NCI-H146 (cell line): ENCODE measurements around the gene DKC1.

Source experiments
- DNase-seq: peaks from one replicate; lab custom pipeline; 2025; lab: John Stamatoyannopoulos, UW

The DKC1 gene

DNA sequence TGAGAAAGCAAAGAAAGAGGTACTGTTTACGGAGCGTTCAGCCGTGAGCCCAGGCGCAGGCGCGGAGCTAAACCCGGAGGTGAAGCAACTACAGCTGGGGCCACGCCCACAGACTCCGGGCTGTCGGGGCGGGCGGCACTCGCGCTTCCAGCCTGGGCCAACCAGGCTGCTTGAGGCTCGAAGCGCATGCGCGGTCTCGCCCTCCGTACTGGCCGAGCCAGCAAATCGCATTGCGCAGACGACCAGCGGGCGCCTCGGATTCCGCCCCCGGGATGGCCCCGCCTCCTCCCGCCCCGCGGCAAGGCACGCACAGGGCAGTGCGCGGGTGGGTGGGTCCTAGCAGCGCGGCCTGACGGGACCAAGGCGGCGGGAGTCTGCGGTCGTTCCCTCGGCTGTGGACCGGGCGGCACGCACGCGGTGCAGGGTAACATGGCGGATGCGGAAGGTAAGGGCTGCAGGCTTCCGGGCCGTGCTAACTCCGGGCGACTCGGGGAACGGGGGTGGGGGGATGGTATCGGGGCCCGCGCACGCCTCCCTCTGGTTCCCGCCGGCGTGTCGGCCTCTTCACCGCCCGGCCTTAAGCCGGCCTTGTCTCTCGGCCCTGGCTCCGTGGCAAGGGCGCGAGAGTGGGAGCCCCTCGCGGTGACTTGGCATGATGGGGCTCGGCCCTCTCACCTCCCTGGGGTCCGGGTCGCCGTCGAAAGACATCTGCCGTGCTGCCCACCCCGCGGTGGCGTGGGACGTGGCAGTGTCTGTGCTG lies at the start of gene DKC1:
Gene DKC1 (plus strand): TSS at position 328 of the 760 bp plus-strand sequence. CDS start 102 bp downstream, at position 430.
- peak; percentile 96 for DNase-seq

DNA sequence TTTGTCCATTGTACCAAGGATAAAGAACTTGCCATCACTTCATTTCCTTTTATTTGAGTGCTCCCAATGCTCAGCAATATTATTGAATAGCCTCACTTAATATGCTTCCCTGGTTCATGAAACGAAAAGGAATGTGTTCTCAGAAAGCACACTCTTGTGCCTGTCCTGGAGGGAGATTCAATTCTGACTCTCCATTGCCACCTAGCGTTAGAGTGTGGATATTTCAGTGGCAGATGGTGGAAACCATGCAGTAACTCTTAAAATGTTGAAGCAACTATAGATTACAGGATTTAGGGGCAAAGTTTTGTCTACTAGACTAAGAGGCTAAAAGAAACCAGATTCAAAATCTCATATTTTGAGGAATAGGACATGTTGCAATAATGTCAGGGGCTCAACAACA lies 47.7 kb upstream of the DKC1 start:
- peak; percentile 17 for DNase-seq

DNA sequence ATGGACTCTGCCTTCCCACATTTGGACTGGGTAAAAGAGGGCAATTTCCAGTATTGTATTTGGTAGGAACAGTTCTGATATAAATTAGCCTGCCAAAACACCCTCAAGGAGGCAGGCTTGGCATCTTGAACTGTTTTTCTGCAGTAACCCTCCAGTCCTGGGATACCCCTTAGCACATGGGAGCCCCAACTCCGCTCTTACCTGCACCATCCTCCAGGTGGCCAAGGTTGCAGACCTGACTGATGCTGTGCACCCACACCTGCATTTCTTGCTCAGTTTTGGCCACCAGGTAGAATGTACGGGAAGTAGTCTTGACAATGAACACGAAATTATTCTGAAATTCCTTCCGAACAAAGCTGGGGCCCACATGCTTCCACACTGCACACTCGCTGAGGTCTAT lies 46.8 kb upstream of the DKC1 start:
- no peak for DNase-seq

DNA sequence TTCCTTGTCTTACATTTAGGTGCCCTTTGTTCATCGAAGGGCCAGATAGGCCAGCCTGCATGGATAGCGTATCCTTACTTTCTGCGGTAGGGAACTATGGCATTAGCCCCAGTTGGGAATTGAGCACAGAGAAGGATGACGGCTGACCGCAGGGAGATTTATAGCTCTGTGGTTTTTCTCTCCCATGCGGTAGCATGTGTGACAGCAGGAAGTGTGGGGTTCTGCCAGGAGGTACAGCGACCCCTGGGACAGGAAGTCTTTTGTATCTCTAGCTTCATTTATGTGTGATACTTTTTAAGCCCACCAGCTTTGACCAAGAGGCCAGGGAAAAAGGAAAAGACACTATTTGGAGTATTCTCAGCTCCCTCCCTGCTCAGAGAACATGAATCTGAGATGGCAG lies 44.8 kb upstream of the DKC1 start:
- peak; percentile 1 for DNase-seq

DNA sequence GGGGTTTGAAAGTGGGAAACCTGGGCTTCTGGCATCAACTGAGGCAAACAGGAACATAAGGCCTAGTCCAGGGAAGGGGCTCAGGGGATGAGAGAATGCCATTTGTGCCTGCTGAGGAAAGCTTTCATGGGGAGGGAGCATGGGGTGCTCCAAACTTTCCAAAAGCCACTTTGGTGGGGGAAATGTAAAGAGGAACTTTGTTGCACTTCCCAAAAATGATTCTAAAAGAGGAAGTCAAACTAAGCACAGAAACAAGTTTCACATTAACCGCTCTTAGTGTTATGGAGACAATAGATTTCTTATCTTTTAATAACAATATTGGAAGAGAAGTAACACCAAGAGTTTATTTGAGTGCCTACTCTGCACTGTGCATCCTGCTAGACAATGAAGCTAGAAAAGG lies 44.0 kb upstream of the DKC1 start:
- DNase-seq, result no peak

DNA sequence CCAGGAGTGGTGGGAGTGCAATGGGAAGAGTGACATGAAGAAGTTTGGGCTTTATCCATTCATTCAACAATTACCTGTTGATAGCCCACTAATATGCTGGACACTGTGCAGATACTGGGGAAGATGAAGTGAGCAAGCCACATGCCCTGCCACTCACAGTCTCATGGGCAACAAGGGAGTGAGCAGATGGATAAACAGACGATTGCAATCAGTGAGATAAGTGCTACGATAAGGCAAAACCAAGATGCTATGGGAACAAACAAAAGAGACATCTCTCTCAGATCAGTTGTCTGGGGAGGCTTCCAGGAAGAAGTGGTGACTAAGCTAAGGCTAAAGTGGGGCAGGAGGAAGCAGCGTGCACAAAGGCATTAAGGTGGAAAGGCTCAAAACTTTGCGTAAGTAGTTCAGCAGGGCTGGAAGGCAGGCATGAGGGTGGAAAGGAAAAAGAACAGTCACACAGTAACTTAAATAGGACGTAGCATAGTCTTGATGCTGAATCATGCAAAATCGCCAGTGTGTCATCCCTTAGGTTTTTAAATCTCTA lies 43.5 kb upstream of the DKC1 start:
- no peak for DNase-seq

DNA sequence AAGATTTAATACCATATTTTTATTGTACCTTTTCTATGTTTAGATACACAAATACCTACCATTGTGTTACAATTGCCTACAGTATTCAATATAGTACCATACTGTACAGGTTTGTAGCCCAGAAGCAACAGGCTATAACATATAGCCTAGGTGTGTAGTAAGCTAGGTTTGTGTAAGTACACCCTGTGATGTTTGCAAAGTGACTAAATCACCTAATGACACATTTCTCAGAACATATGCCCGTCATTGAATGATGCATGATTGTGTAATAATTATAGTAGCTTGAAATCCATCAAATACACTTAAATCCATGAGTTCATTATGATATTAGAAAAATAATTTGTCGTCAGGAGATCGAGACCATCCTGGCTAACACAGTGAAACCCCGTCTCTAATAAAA lies 42.6 kb upstream of the DKC1 start:
- DNase-seq, result no peak

DNA sequence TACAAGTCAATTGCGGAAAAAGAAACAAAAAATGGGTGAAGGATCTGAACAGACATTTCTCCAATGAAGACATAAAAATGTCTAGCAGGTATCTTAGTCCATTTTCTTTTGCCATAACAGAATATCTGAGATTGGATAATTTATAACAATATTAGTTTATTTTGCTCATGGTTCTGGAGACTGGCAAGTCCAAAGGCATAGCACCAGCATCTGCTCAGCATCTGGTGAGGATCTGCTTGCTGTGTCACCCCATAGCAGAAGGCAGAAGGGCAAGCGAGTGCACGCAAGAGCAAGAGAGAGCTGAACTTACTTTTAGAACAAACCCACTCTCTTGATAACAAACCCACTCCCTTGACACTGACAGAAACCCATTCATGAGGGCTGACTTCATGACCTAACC lies 41.5 kb upstream of the DKC1 start:
- DNase-seq, result no peak

DNA sequence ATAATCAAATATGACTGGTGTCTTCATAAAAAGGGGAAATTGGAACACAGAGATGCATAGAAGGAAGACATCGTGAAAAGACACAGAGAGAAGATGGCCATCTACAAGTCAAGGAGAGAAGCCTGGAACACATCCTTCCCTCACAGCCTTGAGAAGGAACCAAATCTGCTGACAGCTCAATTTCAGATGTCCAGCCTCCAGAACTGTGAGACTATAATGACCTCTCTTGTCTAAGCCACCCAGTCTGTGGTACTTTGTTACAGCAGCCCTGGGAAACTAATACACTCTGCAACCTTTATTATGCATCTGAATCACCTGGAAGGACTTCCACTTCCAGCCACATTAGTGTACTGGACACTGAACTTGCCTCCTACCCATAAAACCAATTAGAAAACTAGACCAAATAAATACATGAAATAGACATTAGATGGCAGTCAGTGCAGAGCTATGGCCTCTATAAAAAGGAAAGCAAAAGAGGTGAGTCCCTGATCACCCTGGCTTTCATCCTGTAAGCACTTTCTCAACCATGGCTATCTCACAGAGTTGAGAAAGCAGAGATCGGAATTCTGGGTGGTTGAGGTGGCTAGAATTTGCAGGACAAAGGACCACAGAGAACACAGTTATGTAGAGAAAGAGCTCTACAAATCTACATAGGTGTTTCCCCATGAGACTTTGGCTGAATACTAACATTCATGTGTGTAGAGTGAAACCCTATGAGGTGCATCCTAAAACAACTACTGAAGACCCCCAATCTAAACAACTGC lies 37.5 kb upstream of the DKC1 start:
- DNase-seq, result no peak

DNA sequence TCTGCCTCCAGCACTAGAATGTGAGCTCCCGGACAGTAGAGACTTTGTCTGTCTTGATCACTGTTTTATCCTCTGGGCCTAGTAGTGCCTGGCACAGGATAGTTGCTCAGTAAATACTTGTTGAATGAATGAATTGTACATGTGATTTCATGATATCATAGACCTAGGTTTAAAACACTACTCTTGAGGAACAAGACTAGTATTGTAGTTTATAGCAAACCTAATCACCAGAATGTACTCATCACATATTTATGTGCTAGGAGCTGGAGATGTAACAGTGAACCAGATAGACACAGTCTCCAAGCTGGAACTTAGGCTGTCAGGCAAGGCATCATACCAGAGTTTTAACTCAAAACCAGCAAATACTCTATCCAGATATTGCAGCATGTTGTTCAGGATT lies 35.2 kb upstream of the DKC1 start:
- DNase-seq, result no peak

DNA sequence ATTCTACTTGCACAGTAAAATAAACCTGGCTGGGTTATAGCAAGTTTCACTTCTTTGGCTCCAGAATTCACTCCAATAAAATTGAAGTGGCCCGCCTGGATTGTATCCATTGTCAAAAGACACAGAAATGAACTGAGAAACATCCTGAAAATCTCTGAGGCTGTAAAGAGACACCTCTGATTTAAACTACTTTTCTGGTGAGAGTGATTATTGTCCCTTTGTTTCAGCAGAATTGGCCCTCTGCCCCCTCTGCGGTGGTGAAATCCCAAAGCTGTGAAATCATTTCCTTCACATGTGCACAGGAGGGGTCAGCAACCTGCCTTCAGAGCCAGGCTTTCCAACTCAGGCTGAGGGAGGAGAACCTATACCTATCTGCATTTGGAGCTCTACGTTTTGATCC lies 34.8 kb upstream of the DKC1 start:
- no peak for DNase-seq

DNA sequence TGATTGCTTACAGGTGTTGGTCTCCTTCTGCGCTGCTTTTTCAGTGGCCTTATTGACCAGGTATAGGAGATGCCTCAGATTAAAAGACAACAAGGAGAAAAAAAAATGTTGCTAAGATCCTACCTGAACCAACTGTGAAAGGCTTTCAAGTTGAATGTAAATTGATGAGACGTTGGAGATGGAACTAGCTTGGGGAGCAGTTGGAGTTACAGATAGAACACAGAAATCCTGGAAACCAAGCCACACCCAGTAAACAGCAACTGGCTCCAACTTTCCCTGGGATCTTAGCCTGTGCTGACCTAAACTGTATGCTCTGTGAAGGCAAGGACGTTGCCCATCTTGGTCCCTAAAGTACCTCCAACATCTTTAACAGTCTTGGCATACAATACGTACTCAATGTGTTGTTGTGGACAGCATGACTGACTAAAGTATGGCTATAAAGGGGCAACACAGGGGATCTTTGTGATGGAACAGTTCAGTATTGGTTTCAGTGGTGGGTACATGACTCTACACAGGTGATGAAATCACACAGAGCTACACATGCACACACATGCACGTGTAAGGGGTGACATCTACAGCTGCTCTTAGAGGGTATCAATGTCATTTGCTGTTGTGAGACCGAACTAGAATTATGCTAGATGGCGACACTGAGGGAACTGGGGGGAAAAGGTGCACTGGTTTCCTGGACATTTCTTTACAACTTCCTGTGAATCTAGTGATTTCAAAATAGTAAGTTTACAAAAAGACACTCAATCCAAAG lies 34.1 kb upstream of the DKC1 start:
- DNase-seq, result no peak

DNA sequence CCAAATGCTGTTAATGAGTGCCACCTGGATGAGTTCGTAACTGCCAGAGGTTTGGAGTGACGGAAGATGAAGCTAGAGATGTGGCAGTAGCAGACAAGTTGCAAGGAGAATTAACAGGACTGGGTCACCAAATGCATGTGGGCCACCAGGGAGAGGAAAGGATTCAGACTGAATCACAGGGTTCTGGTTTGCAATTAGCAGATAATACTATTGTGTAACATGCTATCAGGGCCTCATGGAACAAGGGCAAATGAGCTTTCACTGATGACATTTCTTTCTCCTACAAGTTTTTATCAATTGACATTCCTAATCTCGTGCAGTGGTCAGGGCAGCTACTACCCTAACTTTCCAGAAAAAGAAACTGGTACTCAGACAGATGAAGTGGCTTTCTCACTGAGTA lies 33.2 kb upstream of the DKC1 start:
- DNase-seq, result no peak

DNA sequence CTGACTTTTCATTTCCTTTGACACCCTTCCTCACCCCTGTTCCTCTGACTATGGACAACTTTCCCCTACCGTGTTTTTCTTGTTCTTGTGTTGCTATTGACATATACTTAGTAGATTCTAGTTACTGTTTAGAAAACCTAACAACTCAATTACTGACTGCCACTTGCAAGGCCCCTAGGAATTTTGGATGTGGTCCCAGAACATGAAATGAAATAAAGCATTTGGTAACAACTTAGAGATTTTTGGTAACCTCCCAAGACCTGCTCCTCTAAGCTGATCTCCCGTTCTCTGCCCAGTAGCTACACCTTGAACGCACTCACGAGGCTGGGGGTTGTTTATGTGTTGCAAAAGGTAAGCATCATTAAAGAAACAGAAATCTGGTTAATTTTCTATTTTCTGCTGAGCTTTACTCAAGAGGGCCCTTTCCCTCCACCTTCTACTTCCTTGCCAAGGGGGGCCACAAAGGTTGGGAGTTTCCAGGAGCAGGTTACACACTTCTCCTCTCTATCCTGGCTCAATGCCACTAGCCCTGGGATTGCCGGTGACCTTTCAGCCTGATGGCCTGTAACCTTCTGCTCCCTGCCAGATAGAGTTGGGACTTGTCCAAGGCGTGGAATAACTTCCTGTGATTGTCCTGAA lies 32.3 kb upstream of the DKC1 start:
- DNase-seq, result no peak

DNA sequence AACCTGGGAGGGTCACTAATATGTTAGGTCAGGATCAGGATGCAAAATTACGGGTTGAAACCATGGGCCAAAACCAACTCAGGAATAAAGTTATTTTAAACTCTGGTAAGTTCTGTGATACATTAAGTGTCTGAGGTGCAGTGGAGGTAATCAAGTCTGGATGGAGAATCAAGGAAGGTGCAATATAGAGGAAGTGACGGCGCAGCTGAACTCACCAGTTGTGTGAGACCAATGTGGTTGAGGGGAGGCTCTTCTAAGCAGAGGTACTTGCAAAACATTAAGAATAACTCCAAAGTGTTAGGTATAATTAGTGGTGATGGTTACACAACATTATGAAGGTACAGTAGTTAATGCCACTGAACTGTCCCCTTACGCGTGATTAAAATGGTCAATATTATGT lies 31.5 kb upstream of the DKC1 start:
- no peak for DNase-seq

DNA sequence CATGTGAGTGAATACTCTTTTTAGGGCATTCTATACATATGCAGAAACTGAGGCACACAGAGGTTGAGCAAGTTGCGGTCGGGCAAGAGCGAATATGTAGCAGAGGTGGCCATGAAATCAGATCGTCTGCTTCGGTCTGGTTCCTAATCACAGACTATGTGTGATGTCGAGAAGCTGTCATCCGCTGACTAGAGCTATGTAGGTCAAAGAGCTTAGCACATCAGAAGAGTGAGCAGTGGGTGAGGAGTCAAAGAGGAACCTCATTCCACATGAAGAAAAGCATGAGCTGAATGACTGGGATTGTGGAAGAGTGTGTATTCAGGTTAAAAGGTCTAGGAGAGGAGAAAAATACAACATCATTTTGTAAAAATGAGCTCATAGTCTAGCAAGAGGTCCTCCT lies 30.8 kb upstream of the DKC1 start:
- DNase-seq, result no peak

DNA sequence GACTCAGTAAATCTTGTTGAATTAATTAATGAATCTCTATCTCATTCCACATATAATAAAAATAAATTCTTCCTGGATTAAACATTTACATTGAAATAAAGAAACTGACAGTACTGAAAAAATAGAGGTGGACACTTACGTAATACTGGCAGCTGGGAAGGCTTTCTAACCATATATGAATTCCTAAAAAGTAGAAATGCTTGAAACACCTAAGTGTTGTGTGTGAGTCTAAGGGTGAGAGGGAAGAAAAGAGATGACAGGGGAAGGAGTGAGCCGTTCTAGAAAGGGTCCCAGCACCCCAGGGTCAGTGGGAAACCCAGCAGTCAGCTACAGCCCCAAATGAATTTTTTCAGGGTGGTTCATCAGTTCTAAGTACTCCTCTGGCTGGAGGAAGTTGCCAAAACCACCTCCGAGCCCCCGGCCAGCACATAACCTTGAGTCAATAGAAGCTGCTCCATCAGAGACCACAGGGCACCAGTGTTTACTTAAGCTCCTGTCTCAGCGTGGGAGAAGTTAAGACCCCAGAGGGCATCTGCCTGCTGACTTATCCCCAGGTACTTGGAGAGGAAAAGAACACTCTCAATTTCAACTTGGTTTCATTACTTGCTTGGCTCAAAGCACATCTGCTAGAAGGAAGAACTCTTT lies 30.1 kb upstream of the DKC1 start:
- peak; percentile 2 for DNase-seq

DNA sequence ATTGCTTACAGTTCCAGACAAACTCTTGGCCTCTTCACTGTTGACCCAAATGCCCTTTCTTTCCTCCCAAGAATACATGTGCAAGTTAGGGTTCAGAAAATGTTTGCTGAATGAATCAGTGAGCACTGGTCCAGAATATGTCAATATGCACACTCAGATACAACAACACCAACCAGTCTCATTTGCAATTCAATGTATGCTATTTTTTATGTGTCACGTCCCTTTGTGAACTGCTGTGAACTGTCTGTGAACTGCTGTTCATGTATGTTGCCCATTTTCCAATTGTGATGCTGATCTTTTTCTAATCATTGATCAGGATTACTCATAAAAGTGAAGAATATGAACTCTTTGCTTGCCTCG lies 29.6 kb upstream of the DKC1 start:
- DNase-seq, result no peak

DNA sequence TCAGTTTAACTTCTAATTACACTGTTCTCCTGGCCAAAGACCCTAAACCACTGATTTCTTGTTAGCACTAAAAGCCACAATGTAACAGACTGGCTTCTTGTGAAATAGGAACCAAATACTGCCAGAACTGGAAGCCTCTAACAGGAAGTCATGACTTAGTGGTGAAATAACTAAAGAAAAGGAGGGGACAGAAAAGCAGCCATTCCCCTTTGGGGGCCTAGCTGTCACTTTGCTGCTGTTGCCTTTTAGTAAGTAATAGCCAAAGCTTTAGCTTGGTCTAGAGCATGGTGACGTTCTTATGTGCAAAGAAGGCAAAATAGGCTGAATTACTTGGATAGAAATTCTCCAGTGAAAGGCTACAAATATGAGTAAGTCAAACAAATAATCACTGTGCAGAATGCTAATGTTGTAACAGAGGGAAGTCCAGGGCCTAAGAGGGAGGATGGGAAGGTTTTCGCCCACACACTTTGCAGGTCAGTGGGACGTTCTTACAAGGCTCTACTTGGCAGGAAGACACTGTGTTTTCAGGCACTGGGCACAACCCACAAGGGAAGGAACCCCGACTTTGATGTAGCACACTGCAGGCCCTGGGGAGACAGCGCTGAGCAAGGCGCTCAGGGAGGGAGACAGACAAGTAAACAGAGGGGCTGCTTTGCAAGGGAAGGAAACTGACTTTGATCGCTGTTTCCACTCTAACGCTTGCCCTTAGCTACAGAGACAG lies 28.4 kb upstream of the DKC1 start:
- no peak for DNase-seq

DNA sequence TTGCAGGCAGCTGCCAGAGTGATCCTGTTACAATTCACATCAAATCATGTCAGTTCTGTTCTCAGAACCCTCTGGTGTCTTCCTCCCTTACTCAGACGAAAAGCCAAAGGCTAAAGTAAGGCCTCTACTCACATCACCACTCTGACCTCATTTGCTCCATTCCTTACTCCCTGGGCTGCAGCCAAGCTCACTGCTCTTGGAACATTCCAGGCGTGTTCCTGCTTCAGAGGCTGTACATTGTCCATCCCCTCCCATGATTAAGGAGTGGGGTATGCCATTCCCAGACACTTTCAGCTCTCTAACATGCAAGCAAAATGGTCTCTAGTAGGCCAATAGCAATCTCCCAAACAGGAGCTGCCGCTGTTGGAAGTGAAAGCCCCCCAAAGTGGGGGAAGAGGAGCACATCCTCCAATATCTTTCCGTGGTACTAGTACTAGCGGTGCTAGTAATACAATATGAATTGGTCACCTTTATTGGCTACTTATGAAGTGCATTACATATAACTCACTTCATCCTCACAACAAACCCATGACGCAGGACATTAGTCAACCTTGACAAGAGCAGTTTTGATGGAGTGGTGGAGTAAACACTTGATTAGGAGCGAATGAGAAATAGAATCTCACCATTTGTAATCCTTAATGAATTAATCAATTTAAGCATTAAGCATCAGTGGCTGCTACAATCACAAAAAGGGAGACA lies 26.8 kb upstream of the DKC1 start:
- no peak for DNase-seq
